H1 (cell line): ENCODE measurements around the gene C7orf25. TPM values are rescaled to one million over a fixed set of nuclear protein-coding genes. Genes with fewer than 3 reads are reported as not detected.

Experiments used
- CTCF ChIA-PET: fragments of 300-600 bp; sonication (Branson Sonifier 250); formaldehyde crosslinking; loops from one replicate; lab custom pipeline; 2021; ENCODE audit not compliant: partially characterized antibody; lab: Charles Lee
- POLR2A ChIA-PET: fragments of 300-600 bp; sonication (Branson Sonifier 250); formaldehyde crosslinking; loops from one replicate; lab custom pipeline; 2021; ENCODE audit warnings: inconsistent platforms; ENCODE audit not compliant: partially characterized antibody; lab: Charles Lee
- DNase-seq, 2 experiments: peaks; one replicate each; pipeline versions ENCODE4 v3.0.0 to v3.0.0-alpha.2; 2010 to 2022; ENCODE audit warnings: low spot score in 2 of 2, low read depth in 1 of 2, mixed read lengths in 1 of 2
- FAIRE-seq: peaks from 2 replicates; lab custom pipeline; 2011; peaks lifted over from hg19 to GRCh38; lab: Jason Lieb, UNC
- H2AFZ ChIP-seq: 2 replicates; pipeline ENCODE4 v1.8.1; 2012; ENCODE audit warnings: low read length, inconsistent platforms
- H2AK5ac ChIP-seq: 2 replicates; pipeline ENCODE4 v1.6.1; 2013; ENCODE audit warnings: low read depth, low read length
- H2BK120ac ChIP-seq: replicated peaks from 2 replicates; pipeline ENCODE3; 2013; ENCODE audit warnings: low read depth, low read length, inconsistent platforms
- H2BK12ac ChIP-seq: 2 replicates; pipeline ENCODE4 v1.6.1; 2013; ENCODE audit warnings: low read depth, low read length
- H2BK15ac ChIP-seq: 2 replicates; pipeline ENCODE4 v1.6.1; 2013; ENCODE audit warnings: low read length
- H2BK20ac ChIP-seq: 2 replicates; pipeline ENCODE4 v1.6.1; 2013; ENCODE audit warnings: low read length
- H2BK5ac ChIP-seq: 2 replicates; pipeline ENCODE4 v1.6.1; 2013; ENCODE audit warnings: low read depth, low read length
- H3K14ac ChIP-seq: 2 replicates; pipeline ENCODE4 v1.6.1; 2013; ENCODE audit warnings: inconsistent platforms; ENCODE audit not compliant: insufficient read length
- H3K18ac ChIP-seq: 2 replicates; pipeline ENCODE4 v1.6.1; 2013; ENCODE audit warnings: low read length; ENCODE audit errors: extremely low read depth
- H3K23ac ChIP-seq: 2 replicates; pipeline ENCODE4 v1.6.1; 2013; ENCODE audit warnings: inconsistent platforms; ENCODE audit not compliant: insufficient read length
- H3K23me2 ChIP-seq: 2 replicates; pipeline ENCODE4 v1.6.1; 2013; ENCODE audit warnings: low read depth, low read length
- H3K27ac ChIP-seq: 2 replicates; pipeline ENCODE4 v1.6.1; 2011; ENCODE audit warnings: low read depth, low read length, inconsistent platforms
- H3K27me3 ChIP-seq, 4 experiments: replicated peaks in 1 of 4; 1 replicate in 1 of 4; 2 replicates in 3 of 4; pipeline versions ENCODE4 v1.6.1 to v1.8.1; 2011 to 2013; ENCODE audit warnings: low read length in 3 of 4, mild to moderate bottlenecking in 3 of 4, inconsistent platforms in 2 of 4, mixed read lengths in 2 of 4, moderate library complexity in 1 of 4; ENCODE audit not compliant: control insufficient read depth in 3 of 4, insufficient read depth in 3 of 4; ENCODE audit errors: extremely low read depth in 1 of 4
- H3K36me3 ChIP-seq, 4 experiments: 2 replicates each; pipeline versions ENCODE4 v1.6.1 to v1.8.1; 2011 to 2013; ENCODE audit warnings: mild to moderate bottlenecking in 4 of 4, low read length in 3 of 4, moderate library complexity in 2 of 4, control low read depth in 1 of 4, inconsistent platforms in 1 of 4; ENCODE audit not compliant: insufficient read depth in 4 of 4, control insufficient read depth in 2 of 4
- H3K4ac ChIP-seq: replicated peaks from 2 replicates; pipeline ENCODE3; 2013; ENCODE audit warnings: low read length, low read depth, mixed read lengths, inconsistent platforms; ENCODE audit not compliant: insufficient read length
- H3K4me1 ChIP-seq, 4 experiments: replicated peaks in 1 of 4; 1 replicate in 1 of 4; 2 replicates in 3 of 4; pipeline versions ENCODE4 v1.6.1 to v1.8.1; 2011 to 2013; ENCODE audit warnings: low read length in 3 of 4, inconsistent platforms in 2 of 4, mixed read lengths in 1 of 4; ENCODE audit not compliant: insufficient read depth in 4 of 4, control insufficient read depth in 3 of 4
- H3K4me2 ChIP-seq, 2 experiments: 2 replicates each; pipeline versions ENCODE4 v1.6.1 to v1.8.1; 2011 to 2013; ENCODE audit warnings: low read depth in 2 of 2, low read length in 2 of 2, control low read depth in 1 of 2, inconsistent platforms in 1 of 2, mild to moderate bottlenecking in 1 of 2; ENCODE audit not compliant: insufficient read depth in 1 of 2
- H3K4me3 ChIP-seq, 4 experiments: fragments of 200-600, 300-600 bp in 1 of 4; sonication (generic), shearing (Covaris generic), sonication (Bioruptor Twin) in 1 of 4; 2 replicates each; pipeline versions ENCODE4 v1.5.1 to v1.8.1; 2011 to 2016; ENCODE audit warnings: low read length in 4 of 4, low read depth in 3 of 4, control low read depth in 2 of 4, inconsistent platforms in 2 of 4, mild to moderate bottlenecking in 2 of 4, mixed read lengths in 1 of 4, moderate library complexity in 1 of 4; ENCODE audit not compliant: insufficient read depth in 2 of 4; ENCODE audit errors: extremely low read depth in 1 of 4
- H3K56ac ChIP-seq: replicated peaks from 2 replicates; pipeline ENCODE3; 2013; ENCODE audit warnings: low read depth, mild to moderate bottlenecking, mixed read lengths, low read length, inconsistent platforms; ENCODE audit not compliant: insufficient read length
- H3K79me1 ChIP-seq: 2 replicates; pipeline ENCODE4 v1.6.1; 2013; ENCODE audit warnings: low read depth, low read length, control low read depth
- H3K79me2 ChIP-seq, 2 experiments: 2 replicates each; pipeline versions ENCODE4 v1.6.1 to v1.8.1; 2012 to 2013; ENCODE audit warnings: low read length in 2 of 2, mild to moderate bottlenecking in 2 of 2, inconsistent platforms in 1 of 2; ENCODE audit not compliant: insufficient read depth in 2 of 2, control insufficient read depth in 1 of 2
- H3K9ac ChIP-seq, 4 experiments: replicated peaks in 1 of 4; 1 replicate in 1 of 4; 2 replicates in 3 of 4; pipeline versions ENCODE4 v1.6.1 to v1.8.1; 2011 to 2013; ENCODE audit warnings: low read depth in 3 of 4, low read length in 3 of 4, control low read depth in 2 of 4, mild to moderate bottlenecking in 2 of 4, moderate library complexity in 2 of 4, inconsistent platforms in 1 of 4; ENCODE audit errors: extremely low read depth in 1 of 4
- H3K9me3 ChIP-seq, 2 experiments: 2 replicates each; pipeline versions ENCODE4 v1.6.1 to v1.8.1; 2012 to 2013; ENCODE audit warnings: mild to moderate bottlenecking in 2 of 2, moderate library complexity in 2 of 2, control low read depth in 1 of 2, inconsistent platforms in 1 of 2, low read depth in 1 of 2, low read length in 1 of 2, mixed read lengths in 1 of 2; ENCODE audit not compliant: insufficient read depth in 2 of 2
- H4K20me1 ChIP-seq, 2 experiments: replicated peaks in 1 of 2; 2 replicates each; pipeline versions ENCODE3 to v1.8.1; 2011 to 2013; ENCODE audit warnings: inconsistent platforms in 2 of 2, low read length in 2 of 2, mild to moderate bottlenecking in 1 of 2; ENCODE audit not compliant: insufficient read depth in 2 of 2, control insufficient read depth in 1 of 2
- H4K5ac ChIP-seq: 2 replicates; pipeline ENCODE4 v1.6.1; 2013; ENCODE audit warnings: low read length, low read depth, mixed read lengths, inconsistent platforms; ENCODE audit not compliant: insufficient read length
- H4K8ac ChIP-seq: 2 replicates; pipeline ENCODE4 v1.8.0; 2013; ENCODE audit warnings: mild to moderate bottlenecking, moderate library complexity, low read length, inconsistent platforms; ENCODE audit not compliant: insufficient read depth; ENCODE audit errors: extremely low read depth
- H4K91ac ChIP-seq: replicated peaks from 2 replicates; pipeline ENCODE3; 2013; ENCODE audit warnings: low read length, mixed read lengths, inconsistent platforms; ENCODE audit not compliant: insufficient read length
- SRF ChIP-seq: IDR thresholded peaks from 2 replicates; pipeline ENCODE4 v1.6.1; 2011; ENCODE audit warnings: mild to moderate bottlenecking, low read depth, low read length, moderate library complexity
- WGBS, 2 experiments: shearing (Covaris generic) in 1 of 2; methylation state at CpG; one replicate each; pipeline versions ENCODE4 v1.1.6 to v1.1.7; 2013 to 2015; ENCODE audit warnings: low lambda C conversion rate in 2 of 2, mixed read lengths in 2 of 2, inconsistent platforms in 1 of 2, low coverage in 1 of 2, missing lambda C conversion rate in 1 of 2; ENCODE audit not compliant: insufficient replicate concordance in 2 of 2, insufficient coverage in 1 of 2, insufficient read length in 1 of 2; ENCODE audit errors: extremely low coverage in 1 of 2, missing lambda C conversion rate in 1 of 2; 5-methylcytosine and 5-hydroxymethylcytosine counted together
- polyA plus RNA-seq, 7 experiments: library from polyadenylated mRNA; depleted of rRNA in 3 of 7; stranded (reverse) in 5 of 7; unstranded in 2 of 7; fragments of >200 nt in 5 of 7; fragments of 200-250 nt in 2 of 7; gene quantifications; 1 replicate in 5 of 7; 2 replicates in 1 of 7; 4 replicates in 1 of 7; pipeline versions ENCODE4 v1.2.1 to v1.2.3, GENCODE V29; 2011 to 2013; ENCODE audit warnings: missing spikeins in 2 of 7, mixed read lengths in 2 of 7
- total RNA-seq: library from RNA; stranded (reverse); fragmentation: NEBNext Ultra II Directional; extraction: Animal tissue kit (Norgen Biotek cat#: 25700); gene quantifications from 2 replicates; pipeline ENCODE4 v1.2.1, GENCODE V29; 2021

C7orf25 gene
- total and polyA plus RNA-seq, 2 of the 8 experiments (the other 6 are each of a cell fraction or from before 2014, with no cell fraction given), result 0.70 to 4.5 TPM

GRCh38 chr7:42946627-42946950, 34.7 kb upstream of the C7orf25 start:
- H3K4me1 ChIP-seq, result no peaks in the 10 kb centered on the region
- H3K9me3 ChIP-seq, result no peaks in the 10 kb centered on the region
- H2BK5ac ChIP-seq, result no peak overlapping the region
- ChIA-PET POLR2A (interaction anchor here (1.0 kb wide), 1 partner anchor 28 kb away, joined by 3 read pairs; no protein-coding TSS in a partner anchor), CTCF (interaction anchor here (0.6 to 1.5 kb wide), 5 partner anchors 14 to 682 kb away, joined by 3 to 8 read pairs (median 4); no protein-coding TSS in a partner anchor)
- no peaks in the 10 kb centered on the region for H3K27me3 ChIP-seq
- H3K27ac ChIP-seq, result no peak overlapping the region
- no peak overlapping the region for H3K4me2 ChIP-seq
- H3K23me2 ChIP-seq, result no peaks in the 10 kb centered on the region; the same call in 1 of the 2 replicates
- no peak overlapping the region for H2AK5ac ChIP-seq
- 93% methylated on average over 2 of the region's 2 CpGs; no CpG with 5 or more reads in 1 of the 2 experiments for WGBS, 2 experiments
- no peak overlapping the region for H3K56ac ChIP-seq
- H2BK20ac ChIP-seq, result no peak overlapping the region
- no peak overlapping the region for H3K4ac ChIP-seq
- no peaks in the 10 kb centered on the region for H3K79me1 ChIP-seq
- H2BK120ac ChIP-seq, result no peak overlapping the region
- no peak overlapping the region for H4K8ac ChIP-seq
- H3K18ac ChIP-seq, result no peak overlapping the region
- DNase-seq, result no peak
- H3K36me3 ChIP-seq, result no peaks in the 10 kb centered on the region
- H3K14ac ChIP-seq, result no peak overlapping the region
- no peaks in the 10 kb centered on the region for H3K79me2 ChIP-seq
- FAIRE-seq, result no peak
- H3K23ac ChIP-seq, result no peak overlapping the region
- H2BK15ac ChIP-seq, result no peak overlapping the region
- H3K4me3 ChIP-seq, result no peak overlapping the region
- H4K20me1 ChIP-seq, result no peaks in the 10 kb centered on the region
- no peak overlapping the region for H2BK12ac ChIP-seq
- no peak overlapping the region for H4K91ac ChIP-seq
- H4K5ac ChIP-seq, result no peak overlapping the region
- H3K9ac ChIP-seq, result no peak overlapping the region
- H2AFZ ChIP-seq, result no peak overlapping the region
- TF ChIP-seq SRF, result no peak
